HL-60 (cell line): Measurements from ENCODE around the gene PIWIL1.

Source experiments
- GABPA ChIP-seq: IDR thresholded peaks from 2 replicates; pipeline ENCODE4 v1.6.1; 2012; ENCODE audit warnings: low read depth
- POLR2AphosphoS5 ChIP-seq: IDR thresholded peaks from 2 replicates; pipeline ENCODE4 v1.6.1; 2012; ENCODE audit warnings: low read depth
- TF ChIP-seq, protein P1 (sequence below): IDR thresholded peaks from one replicate; pipeline ENCODE4 v1.5.1; 2011; ENCODE audit warnings: low read length, control low read depth, inconsistent platforms; ENCODE audit not compliant: insufficient read depth

DNA sequence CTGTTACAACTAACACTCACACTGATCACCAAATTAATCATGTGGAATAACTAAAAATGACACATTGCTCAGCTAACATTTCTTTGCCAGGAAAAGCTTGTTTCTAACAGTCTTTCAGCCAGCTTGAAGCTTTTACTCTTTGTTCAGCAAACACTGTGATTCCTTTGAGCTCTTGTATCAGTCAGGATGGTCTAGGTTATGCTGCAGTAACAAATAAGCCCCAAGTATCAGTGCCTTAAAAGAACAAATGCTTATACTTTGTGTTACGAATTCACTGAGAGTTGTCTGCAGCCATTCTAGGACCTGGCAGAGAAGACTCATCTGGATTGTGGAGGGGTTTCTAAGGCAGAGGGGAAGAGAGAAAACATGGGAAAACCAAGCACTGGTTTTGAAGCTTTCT lies 47.6 kb upstream of the PIWIL1 start:
- no peak for TF ChIP-seq GABPA
- TF ChIP-seq, protein P1, sequence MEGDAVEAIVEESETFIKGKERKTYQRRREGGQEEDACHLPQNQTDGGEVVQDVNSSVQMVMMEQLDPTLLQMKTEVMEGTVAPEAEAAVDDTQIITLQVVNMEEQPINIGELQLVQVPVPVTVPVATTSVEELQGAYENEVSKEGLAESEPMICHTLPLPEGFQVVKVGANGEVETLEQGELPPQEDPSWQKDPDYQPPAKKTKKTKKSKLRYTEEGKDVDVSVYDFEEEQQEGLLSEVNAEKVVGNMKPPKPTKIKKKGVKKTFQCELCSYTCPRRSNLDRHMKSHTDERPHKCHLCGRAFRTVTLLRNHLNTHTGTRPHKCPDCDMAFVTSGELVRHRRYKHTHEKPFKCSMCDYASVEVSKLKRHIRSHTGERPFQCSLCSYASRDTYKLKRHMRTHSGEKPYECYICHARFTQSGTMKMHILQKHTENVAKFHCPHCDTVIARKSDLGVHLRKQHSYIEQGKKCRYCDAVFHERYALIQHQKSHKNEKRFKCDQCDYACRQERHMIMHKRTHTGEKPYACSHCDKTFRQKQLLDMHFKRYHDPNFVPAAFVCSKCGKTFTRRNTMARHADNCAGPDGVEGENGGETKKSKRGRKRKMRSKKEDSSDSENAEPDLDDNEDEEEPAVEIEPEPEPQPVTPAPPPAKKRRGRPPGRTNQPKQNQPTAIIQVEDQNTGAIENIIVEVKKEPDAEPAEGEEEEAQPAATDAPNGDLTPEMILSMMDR, result no peak
- TF ChIP-seq POLR2AphosphoS5, result no peak
